GM23338 (cell line): ENCODE results near the gene THSD4. TPM values are rescaled to one million over a fixed set of nuclear protein-coding genes. Genes with fewer than 3 reads are reported as not detected.

Experiments
- ATAC-seq: fragments of 200-7000 bp; cut with Tn5 transposase; 3 replicates; pipeline ENCODE4 v1.9.1; 2020
- DNase-seq: peaks from one replicate; pipeline ENCODE4 v3.0.0-alpha.2; 2015; ENCODE audit warnings: low spot score
- H2AFZ ChIP-seq: fragments of 200-600 bp; sonication (generic); 2 replicates; pipeline ENCODE4 v1.8.0; 2016; ENCODE audit warnings: antibody characterized with exemption, mild to moderate bottlenecking, moderate library complexity
- H3F3A ChIP-seq: fragments of 200-600 bp; sonication (generic); replicated peaks from 2 replicates; pipeline ENCODE4 v1.8.0; 2017; ENCODE audit warnings: antibody characterized with exemption, mixed run types, low read depth
- H3K27ac ChIP-seq: fragments of 200-600 bp; sonication (generic); 2 replicates; pipeline ENCODE4 v1.6.1; 2016; ENCODE audit warnings: low read depth
- H3K27me3 ChIP-seq: fragments of 200-600 bp; sonication (generic); 2 replicates; pipeline ENCODE4 v1.8.0; 2016; ENCODE audit warnings: mild to moderate bottlenecking, mixed run types, moderate library complexity; ENCODE audit not compliant: insufficient read depth
- H3K36me3 ChIP-seq: fragments of 200-600 bp; sonication (generic); 2 replicates; pipeline ENCODE4 v1.8.0; 2016; ENCODE audit warnings: mild to moderate bottlenecking; ENCODE audit not compliant: insufficient read depth
- H3K4me1 ChIP-seq: fragments of 200-600 bp; sonication (generic); 2 replicates; pipeline ENCODE4 v1.8.0; 2016; ENCODE audit warnings: mild to moderate bottlenecking, moderate library complexity; ENCODE audit not compliant: insufficient read depth
- H3K4me2 ChIP-seq: fragments of 200-600 bp; sonication (generic); 2 replicates; pipeline ENCODE4 v1.7.1; 2017; ENCODE audit warnings: mixed run types
- H3K4me3 ChIP-seq: fragments of 200-600 bp; sonication (generic); 2 replicates; pipeline ENCODE4 v1.6.1; 2016; ENCODE audit warnings: mixed run types
- H3K79me2 ChIP-seq: fragments of 200-600 bp; sonication (generic); replicated peaks from 2 replicates; pipeline ENCODE4 v1.8.0; 2017; ENCODE audit warnings: mild to moderate bottlenecking; ENCODE audit not compliant: insufficient read depth
- H3K9me2 ChIP-seq: fragments of 200-600 bp; sonication (generic); 2 replicates; pipeline ENCODE4 v1.8.0; 2017; ENCODE audit not compliant: insufficient read depth
- H4K20me1 ChIP-seq: fragments of 200-600 bp; sonication (generic); replicated peaks from 2 replicates; pipeline ENCODE4 v1.8.0; 2017; ENCODE audit warnings: mild to moderate bottlenecking; ENCODE audit not compliant: insufficient read depth
- H3K27ac Mint-ChIP-seq: 2 replicates; pipeline ENCODE4 v1.8.0; 2020; ENCODE audit warnings: inconsistent platforms, mild to moderate bottlenecking, moderate library complexity, mixed read lengths
- H3K27me3 Mint-ChIP-seq: 3 replicates; pipeline ENCODE4 v1.8.0; 2022; ENCODE audit warnings: low read depth, mild to moderate bottlenecking, moderate library complexity, mixed read lengths, inconsistent platforms; ENCODE audit not compliant: insufficient read depth, poor library complexity
- H3K36me3 Mint-ChIP-seq: 3 replicates; pipeline ENCODE4 v1.8.0; 2021; ENCODE audit warnings: low read depth, mild to moderate bottlenecking, inconsistent platforms, moderate library complexity, mixed read lengths
- H3K4me1 Mint-ChIP-seq: 3 replicates; pipeline ENCODE4 v1.8.0; 2020; ENCODE audit warnings: mild to moderate bottlenecking, inconsistent platforms, mixed read lengths
- H3K4me3 Mint-ChIP-seq: 3 replicates; pipeline ENCODE4 v1.8.0; 2021; ENCODE audit warnings: moderate library complexity, mild to moderate bottlenecking, inconsistent platforms, mixed read lengths
- H3K9me3 Mint-ChIP-seq: 3 replicates; pipeline ENCODE4 v1.8.0; 2020; ENCODE audit warnings: moderate library complexity, mild to moderate bottlenecking, inconsistent platforms, mixed read lengths
- CREB1 ChIP-seq: fragments of 250-450 bp; sonication (Bioruptor Pico); IDR thresholded peaks from 2 replicates; pipeline ENCODE4 v1.5.0; 2020; ENCODE audit warnings: low read depth, mild to moderate bottlenecking, moderate library complexity
- EZH2 ChIP-seq: fragments of 200-600 bp; sonication (generic); IDR thresholded peaks from one replicate; pipeline ENCODE4 v1.8.0; 2017; ENCODE audit warnings: antibody characterized with exemption, mild to moderate bottlenecking, low read depth; ENCODE audit not compliant: unreplicated experiment
- EZH2phosphoT487 ChIP-seq: fragments of 200-600 bp; sonication (generic); IDR thresholded peaks from one replicate; pipeline ENCODE4 v1.8.1; 2018; ENCODE audit warnings: antibody characterized with exemption; ENCODE audit not compliant: unreplicated experiment
- NANOG ChIP-seq: IDR thresholded peaks from 2 replicates; pipeline ENCODE4 v1.6.1; 2016; ENCODE audit warnings: antibody characterized with exemption, borderline replicate concordance
- POLR2AphosphoS5 ChIP-seq: IDR thresholded peaks from 2 replicates; pipeline ENCODE4 v1.6.1; 2016; ENCODE audit warnings: antibody characterized with exemption, low read depth
- STAT1 ChIP-seq: IDR thresholded peaks from one replicate; pipeline ENCODE4 v1.6.1; 2016; ENCODE audit warnings: antibody characterized with exemption; ENCODE audit not compliant: unreplicated experiment
- ZNF114 ChIP-seq: fragments of 250-450 bp; sonication (Bioruptor Pico); IDR thresholded peaks from 2 replicates; pipeline ENCODE4 v1.5.0; 2020; ENCODE audit warnings: mild to moderate bottlenecking, moderate library complexity
- ZNF331 ChIP-seq: fragments of 250-450 bp; sonication (Bioruptor Pico); IDR thresholded peaks from 2 replicates; pipeline ENCODE4 v1.5.0; 2020; ENCODE audit warnings: low read depth, mild to moderate bottlenecking, moderate library complexity
- polyA plus RNA-seq: library from polyadenylated mRNA; unstranded; fragments of >200 nt; fragmentation: Nextera tagmentation; extraction: Ambion mirVana; gene quantifications from 2 replicates; pipeline ENCODE4 v1.2.1, GENCODE V29; 2016
- total RNA-seq: library from RNA; depleted of rRNA; stranded (reverse); fragments of >200 nt; shearing (Covaris generic); gene quantifications from 2 replicates; pipeline ENCODE4 v1.2.3, GENCODE V29; 2014
- TF ChIP-seq, protein P1 (sequence below): IDR thresholded peaks from 2 replicates; pipeline ENCODE4 v1.6.1; 2016; ENCODE audit warnings: antibody characterized with exemption
- TF ChIP-seq, protein P2 (sequence below): IDR thresholded peaks from one replicate; pipeline ENCODE4 v1.6.1; 2018; ENCODE audit warnings: antibody characterized with exemption; ENCODE audit not compliant: unreplicated experiment
- TF ChIP-seq, protein P3 (sequence below), 2 experiments: fragments of 200-600 bp in 1 of 2; sonication (generic) in 1 of 2; conservative IDR thresholded peaks; 2 replicates each; pipeline versions ENCODE4 v1.5.1 to v1.6.1; 2016 to 2017; ENCODE audit warnings: antibody characterized with exemption in 2 of 2, low read depth in 2 of 2, mild to moderate bottlenecking in 2 of 2, moderate library complexity in 1 of 2
- TF ChIP-seq, protein P4 (sequence below): fragments of 250-450 bp; sonication (Bioruptor Pico); IDR thresholded peaks from 2 replicates; pipeline ENCODE4 v1.5.0; 2020; ENCODE audit warnings: mild to moderate bottlenecking, moderate library complexity

THSD4 gene
- total and polyA plus RNA-seq, 2 experiments from 2014 or later, result 2.0 to 7.4 TPM

DNA sequence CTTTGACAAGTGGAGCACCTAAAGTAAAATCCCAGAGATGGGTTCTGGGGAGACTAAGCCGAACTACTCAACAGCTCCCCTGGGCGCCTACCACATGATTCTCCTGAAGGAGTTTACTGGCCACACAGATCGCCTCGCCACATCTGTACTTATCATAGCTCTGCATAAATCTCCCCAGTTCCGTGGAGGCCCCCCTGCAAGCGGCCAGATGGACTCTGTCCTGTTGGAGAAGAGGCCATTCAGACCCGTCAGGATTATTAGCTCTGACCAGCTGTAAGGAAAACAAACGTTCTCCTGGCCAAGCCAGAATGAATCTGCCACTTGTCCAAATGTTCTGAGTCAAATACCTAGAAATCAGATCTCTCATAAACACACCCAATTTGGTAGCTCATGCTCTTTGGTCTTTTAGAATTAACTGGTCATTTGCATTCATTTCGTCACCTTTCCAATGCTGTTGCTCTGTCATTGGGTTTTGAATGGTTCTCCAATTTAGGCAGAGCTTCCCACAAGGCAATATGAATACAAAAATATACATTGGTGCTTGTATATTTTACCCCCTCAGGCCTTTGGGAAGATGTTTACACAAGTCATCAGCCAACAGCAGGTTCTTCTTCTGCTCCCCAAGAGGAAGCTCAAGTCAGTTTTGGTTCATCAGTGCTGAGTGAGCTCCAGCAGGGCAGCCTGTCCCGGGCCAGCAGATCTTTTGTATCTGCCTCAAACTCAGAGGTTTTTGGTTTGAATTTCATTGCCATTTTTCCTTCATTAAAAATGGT, 124.5 kb downstream of the THSD4 start (continued):
- TF ChIP-seq, protein P1, sequence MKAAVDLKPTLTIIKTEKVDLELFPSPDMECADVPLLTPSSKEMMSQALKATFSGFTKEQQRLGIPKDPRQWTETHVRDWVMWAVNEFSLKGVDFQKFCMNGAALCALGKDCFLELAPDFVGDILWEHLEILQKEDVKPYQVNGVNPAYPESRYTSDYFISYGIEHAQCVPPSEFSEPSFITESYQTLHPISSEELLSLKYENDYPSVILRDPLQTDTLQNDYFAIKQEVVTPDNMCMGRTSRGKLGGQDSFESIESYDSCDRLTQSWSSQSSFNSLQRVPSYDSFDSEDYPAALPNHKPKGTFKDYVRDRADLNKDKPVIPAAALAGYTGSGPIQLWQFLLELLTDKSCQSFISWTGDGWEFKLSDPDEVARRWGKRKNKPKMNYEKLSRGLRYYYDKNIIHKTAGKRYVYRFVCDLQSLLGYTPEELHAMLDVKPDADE, result no peak
- TF ChIP-seq, protein P2, sequence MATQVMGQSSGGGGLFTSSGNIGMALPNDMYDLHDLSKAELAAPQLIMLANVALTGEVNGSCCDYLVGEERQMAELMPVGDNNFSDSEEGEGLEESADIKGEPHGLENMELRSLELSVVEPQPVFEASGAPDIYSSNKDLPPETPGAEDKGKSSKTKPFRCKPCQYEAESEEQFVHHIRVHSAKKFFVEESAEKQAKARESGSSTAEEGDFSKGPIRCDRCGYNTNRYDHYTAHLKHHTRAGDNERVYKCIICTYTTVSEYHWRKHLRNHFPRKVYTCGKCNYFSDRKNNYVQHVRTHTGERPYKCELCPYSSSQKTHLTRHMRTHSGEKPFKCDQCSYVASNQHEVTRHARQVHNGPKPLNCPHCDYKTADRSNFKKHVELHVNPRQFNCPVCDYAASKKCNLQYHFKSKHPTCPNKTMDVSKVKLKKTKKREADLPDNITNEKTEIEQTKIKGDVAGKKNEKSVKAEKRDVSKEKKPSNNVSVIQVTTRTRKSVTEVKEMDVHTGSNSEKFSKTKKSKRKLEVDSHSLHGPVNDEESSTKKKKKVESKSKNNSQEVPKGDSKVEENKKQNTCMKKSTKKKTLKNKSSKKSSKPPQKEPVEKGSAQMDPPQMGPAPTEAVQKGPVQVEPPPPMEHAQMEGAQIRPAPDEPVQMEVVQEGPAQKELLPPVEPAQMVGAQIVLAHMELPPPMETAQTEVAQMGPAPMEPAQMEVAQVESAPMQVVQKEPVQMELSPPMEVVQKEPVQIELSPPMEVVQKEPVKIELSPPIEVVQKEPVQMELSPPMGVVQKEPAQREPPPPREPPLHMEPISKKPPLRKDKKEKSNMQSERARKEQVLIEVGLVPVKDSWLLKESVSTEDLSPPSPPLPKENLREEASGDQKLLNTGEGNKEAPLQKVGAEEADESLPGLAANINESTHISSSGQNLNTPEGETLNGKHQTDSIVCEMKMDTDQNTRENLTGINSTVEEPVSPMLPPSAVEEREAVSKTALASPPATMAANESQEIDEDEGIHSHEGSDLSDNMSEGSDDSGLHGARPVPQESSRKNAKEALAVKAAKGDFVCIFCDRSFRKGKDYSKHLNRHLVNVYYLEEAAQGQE, result no peak
- TF ChIP-seq STAT1, result no peak
- TF ChIP-seq ZNF114 (CRISPR knock-in tag), result no peak

DNA sequence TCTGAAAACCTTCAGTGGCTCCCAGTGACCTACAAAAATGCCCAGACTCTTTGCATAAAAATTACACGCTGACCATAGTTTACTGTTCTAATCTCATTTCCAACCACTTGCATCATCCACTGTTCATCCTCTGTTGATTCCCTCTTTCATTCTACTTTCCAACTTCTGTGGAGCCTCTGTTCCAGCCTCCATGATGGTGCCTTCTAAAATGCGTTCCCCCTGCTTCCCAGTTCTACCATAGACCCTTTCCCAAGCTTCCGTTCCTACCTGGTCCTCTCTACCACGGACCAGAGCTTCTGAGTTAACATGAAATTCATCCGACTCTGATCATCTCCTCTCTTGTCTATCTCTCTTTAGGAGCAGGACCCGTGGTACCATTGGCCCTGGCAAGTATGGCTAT, 127.0 kb downstream of the THSD4 start:
- H3K27ac Mint-ChIP-seq, result no peak overlapping the region
- Histone ChIP-seq H3K27me3 (no peaks in the 10 kb centered on the region), H3F3A (no peaks in the 10 kb centered on the region)

More for the DNA sequence above, 127.0 kb downstream of the THSD4 start:
- Mint-ChIP-seq H3K4me3 (no peak overlapping the region), H3K36me3 (no peaks in the 10 kb centered on the region; the same call in 2 of the 3 replicates), H3K27me3 (peaks cover 3% of the 10 kb centered on the region), H3K4me1 (peaks cover 13% of the 10 kb centered on the region), H3K9me3 (no peaks in the 10 kb centered on the region)
- Histone ChIP-seq H3K36me3 (no peaks in the 10 kb centered on the region), H3K4me1 (peaks cover 15% of the 10 kb centered on the region; the same call in 1 of the 2 replicates), H3K4me3 (no peak overlapping the region), H4K20me1 (no peaks in the 10 kb centered on the region), H3K79me2 (no peaks in the 10 kb centered on the region), H3K27ac (no peak overlapping the region), H2AFZ (no peak overlapping the region), H3K4me2 (no peak overlapping the region), H3K9me2 (peaks cover 21% of the 10 kb centered on the region; the same call in 1 of the 2 replicates)
- no peak for TF ChIP-seq ZNF114 (CRISPR knock-in tag)
- TF ChIP-seq EZH2, result no peak
- no peak for TF ChIP-seq CREB1 (CRISPR knock-in tag)
- TF ChIP-seq, protein P3, sequence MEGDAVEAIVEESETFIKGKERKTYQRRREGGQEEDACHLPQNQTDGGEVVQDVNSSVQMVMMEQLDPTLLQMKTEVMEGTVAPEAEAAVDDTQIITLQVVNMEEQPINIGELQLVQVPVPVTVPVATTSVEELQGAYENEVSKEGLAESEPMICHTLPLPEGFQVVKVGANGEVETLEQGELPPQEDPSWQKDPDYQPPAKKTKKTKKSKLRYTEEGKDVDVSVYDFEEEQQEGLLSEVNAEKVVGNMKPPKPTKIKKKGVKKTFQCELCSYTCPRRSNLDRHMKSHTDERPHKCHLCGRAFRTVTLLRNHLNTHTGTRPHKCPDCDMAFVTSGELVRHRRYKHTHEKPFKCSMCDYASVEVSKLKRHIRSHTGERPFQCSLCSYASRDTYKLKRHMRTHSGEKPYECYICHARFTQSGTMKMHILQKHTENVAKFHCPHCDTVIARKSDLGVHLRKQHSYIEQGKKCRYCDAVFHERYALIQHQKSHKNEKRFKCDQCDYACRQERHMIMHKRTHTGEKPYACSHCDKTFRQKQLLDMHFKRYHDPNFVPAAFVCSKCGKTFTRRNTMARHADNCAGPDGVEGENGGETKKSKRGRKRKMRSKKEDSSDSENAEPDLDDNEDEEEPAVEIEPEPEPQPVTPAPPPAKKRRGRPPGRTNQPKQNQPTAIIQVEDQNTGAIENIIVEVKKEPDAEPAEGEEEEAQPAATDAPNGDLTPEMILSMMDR (conservative IDR thresholded peaks at IDR 0.05; ENCODE audit: low read depth in 2 of 2), result no peak
- no peak for TF ChIP-seq NANOG
- no peak for TF ChIP-seq ZNF331 (CRISPR knock-in tag)
- TF ChIP-seq EZH2phosphoT487, result no peak
- TF ChIP-seq POLR2AphosphoS5, result no peak
- TF ChIP-seq, protein P4, sequence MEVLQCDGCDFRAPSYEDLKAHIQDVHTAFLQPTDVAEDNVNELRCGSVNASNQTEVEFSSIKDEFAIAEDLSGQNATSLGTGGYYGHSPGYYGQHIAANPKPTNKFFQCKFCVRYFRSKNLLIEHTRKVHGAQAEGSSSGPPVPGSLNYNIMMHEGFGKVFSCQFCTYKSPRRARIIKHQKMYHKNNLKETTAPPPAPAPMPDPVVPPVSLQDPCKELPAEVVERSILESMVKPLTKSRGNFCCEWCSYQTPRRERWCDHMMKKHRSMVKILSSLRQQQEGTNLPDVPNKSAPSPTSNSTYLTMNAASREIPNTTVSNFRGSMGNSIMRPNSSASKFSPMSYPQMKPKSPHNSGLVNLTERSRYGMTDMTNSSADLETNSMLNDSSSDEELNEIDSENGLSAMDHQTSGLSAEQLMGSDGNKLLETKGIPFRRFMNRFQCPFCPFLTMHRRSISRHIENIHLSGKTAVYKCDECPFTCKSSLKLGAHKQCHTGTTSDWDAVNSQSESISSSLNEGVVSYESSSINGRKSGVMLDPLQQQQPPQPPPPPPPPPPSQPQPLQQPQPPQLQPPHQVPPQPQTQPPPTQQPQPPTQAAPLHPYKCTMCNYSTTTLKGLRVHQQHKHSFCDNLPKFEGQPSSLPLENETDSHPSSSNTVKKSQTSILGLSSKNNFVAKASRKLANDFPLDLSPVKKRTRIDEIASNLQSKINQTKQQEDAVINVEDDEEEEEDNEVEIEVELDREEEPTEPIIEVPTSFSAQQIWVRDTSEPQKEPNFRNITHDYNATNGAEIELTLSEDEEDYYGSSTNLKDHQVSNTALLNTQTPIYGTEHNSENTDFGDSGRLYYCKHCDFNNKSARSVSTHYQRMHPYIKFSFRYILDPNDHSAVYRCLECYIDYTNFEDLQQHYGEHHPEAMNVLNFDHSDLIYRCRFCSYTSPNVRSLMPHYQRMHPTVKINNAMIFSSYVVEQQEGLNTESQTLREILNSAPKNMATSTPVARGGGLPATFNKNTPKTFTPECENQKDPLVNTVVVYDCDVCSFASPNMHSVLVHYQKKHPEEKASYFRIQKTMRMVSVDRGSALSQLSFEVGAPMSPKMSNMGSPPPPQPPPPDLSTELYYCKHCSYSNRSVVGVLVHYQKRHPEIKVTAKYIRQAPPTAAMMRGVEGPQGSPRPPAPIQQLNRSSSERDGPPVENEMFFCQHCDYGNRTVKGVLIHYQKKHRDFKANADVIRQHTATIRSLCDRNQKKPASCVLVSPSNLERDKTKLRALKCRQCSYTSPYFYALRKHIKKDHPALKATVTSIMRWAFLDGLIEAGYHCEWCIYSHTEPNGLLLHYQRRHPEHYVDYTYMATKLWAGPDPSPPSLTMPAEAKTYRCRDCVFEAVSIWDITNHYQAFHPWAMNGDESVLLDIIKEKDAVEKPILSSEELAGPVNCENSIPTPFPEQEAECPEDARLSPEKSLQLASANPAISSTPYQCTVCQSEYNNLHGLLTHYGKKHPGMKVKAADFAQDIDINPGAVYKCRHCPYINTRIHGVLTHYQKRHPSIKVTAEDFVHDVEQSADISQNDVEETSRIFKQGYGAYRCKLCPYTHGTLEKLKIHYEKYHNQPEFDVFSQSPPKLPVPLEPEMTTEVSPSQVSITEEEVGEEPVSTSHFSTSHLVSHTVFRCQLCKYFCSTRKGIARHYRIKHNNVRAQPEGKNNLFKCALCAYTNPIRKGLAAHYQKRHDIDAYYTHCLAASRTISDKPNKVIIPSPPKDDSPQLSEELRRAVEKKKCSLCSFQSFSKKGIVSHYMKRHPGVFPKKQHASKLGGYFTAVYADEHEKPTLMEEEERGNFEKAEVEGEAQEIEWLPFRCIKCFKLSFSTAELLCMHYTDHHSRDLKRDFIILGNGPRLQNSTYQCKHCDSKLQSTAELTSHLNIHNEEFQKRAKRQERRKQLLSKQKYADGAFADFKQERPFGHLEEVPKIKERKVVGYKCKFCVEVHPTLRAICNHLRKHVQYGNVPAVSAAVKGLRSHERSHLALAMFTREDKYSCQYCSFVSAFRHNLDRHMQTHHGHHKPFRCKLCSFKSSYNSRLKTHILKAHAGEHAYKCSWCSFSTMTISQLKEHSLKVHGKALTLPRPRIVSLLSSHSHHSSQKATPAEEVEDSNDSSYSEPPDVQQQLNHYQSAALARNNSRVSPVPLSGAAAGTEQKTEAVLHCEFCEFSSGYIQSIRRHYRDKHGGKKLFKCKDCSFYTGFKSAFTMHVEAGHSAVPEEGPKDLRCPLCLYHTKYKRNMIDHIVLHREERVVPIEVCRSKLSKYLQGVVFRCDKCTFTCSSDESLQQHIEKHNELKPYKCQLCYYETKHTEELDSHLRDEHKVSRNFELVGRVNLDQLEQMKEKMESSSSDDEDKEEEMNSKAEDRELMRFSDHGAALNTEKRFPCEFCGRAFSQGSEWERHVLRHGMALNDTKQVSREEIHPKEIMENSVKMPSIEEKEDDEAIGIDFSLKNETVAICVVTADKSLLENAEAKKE (CRISPR knock-in tag), result no peak
- no peak for DNase-seq
- no peak for ATAC-seq
